Tibial nerve (tissue), 4 donors: Measurements from ENCODE around the gene DDI1.

Experiments used
- CTCF ChIP-seq, 5 experiments: fragments of 200-600 bp in 3 of 5; fragments of 450-650 bp in 2 of 5; sonication (generic) in 3 of 5; IDR thresholded peaks; one replicate each; pipeline ENCODE4 v1.5.1; 2016 to 2019; ENCODE audit warnings: antibody characterized with exemption in 5 of 5, mild to moderate bottlenecking in 3 of 5, moderate library complexity in 2 of 5
- EP300 ChIP-seq, 2 donors: sonication (generic); formaldehyde crosslinking; IDR thresholded peaks; one replicate each; pipeline ENCODE4 v1.6.1; 2017; ENCODE audit warnings: antibody characterized with exemption in 2 of 2, mild to moderate bottlenecking in 1 of 2

GRCh38 chr11:104060820-104061219, 24.4 kb downstream of the DDI1 start:
- TF ChIP-seq CTCF (IDR thresholded peaks at IDR 0.05), result no peak
- no peak for TF ChIP-seq EP300 (IDR thresholded peaks at IDR 0.05)
